NCI-H524 treated with DMSO at 0.1 percent for 48 hours (cell line): Measurements from ENCODE around the gene FFAR2.
"Not testable (repeated sequence)": the region's sequence is repeated elsewhere in the genome, so short reads cannot be mapped to it uniquely, and the experiment has no call there.

Experiments used
- DNase-seq: peaks from one replicate; lab custom pipeline; 2025; lab: John Stamatoyannopoulos, UW

The FFAR2 gene

DNA sequence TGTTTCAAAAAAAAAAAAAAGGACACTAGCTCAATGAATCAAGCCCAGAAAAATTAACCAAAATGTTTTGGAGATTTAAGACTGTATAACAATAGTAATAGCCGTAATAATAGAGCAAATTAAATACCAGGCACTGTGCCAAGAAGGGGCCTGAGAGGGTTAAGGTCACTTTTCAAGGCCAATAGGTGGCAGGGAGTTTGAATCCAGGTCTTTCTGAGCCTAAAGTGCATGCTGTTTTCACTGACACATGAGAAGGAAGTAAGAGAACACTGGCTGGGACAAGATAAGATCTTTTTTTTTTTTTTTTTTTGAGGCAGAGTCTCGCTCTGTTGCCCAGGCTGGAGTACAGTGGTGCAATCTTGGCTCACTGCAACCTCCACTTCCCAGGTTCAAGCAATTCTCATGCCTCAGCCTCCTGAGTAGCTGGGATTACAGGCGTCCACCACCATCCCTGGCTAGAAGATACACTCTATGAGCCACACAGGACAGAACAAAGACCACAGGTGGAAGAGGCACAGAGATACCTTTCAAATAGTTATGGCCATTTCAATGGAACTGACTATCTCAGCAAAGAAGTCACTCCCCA lies 7.7 kb downstream of the FFAR2 start:
- DNase-seq = no peak

DNA sequence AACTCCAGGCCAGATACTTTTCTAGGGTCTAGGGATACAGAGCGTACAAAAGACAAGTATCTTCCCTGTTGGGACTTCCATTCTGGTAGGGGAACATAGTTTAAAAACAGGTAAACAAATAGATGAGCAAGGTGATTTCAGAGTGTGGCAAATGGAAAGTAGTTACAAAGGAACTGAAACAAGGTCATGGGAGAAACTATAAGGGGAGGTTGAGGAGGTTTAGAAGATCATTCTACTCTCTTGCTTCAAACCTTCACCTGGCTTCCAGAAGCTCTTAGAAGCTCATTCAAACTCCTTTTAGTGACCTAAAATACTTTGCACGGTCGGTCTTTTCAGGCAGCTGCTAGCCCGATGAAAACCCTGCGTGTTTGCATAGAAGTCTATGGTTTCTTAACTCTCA lies 9.1 kb downstream of the FFAR2 start:
- DNase-seq = no peak

DNA sequence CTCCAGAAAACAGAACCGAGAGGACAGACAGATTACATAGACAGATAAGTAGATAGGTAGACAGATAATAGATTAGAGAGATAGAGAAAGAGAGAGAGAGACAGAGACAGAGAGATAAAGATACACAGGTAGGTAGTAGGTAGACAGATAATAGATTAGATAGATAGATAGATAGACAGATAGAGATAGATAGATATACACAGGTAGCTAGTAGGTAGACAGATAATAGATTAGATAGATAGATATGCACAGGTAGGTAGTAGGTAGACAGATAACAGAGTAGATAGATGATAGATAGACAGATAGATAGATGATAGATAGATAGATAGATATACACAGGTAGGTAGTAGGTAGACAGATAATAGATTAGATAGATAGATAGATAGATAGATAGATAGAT lies 10.1 kb downstream of the FFAR2 start:
- no peak for DNase-seq

DNA sequence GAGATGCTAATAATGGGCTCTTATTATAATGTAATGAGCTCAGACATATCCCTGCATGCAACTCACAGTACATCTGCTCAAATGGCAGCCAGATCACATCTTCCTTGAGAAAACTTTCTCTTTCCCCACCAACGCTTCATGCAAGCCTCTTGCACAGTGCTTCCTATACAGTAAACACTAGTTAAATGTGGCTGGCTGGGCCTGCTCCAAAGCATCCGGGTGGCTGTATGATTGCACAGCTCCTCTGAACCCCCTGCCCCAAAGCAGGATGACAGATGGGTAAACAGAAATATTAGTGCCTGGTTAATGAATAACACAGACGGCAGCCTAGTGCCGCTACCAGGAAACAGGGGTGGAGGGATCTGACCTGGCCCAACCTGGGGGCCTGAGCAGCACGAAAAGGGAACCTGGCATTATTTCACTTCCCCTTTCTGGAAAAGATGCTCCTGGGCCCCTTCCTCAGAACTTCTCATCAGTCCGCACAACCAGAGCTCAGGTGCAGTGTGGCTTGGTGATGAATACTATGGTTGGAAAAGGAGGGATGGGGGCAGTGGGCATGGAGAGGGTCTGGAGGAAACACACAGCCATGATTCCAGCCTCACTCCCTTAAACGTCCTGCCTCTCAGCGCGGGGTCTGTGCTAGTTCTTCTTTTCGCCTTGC lies 10.8 kb downstream of the FFAR2 start:
- no peak for DNase-seq

DNA sequence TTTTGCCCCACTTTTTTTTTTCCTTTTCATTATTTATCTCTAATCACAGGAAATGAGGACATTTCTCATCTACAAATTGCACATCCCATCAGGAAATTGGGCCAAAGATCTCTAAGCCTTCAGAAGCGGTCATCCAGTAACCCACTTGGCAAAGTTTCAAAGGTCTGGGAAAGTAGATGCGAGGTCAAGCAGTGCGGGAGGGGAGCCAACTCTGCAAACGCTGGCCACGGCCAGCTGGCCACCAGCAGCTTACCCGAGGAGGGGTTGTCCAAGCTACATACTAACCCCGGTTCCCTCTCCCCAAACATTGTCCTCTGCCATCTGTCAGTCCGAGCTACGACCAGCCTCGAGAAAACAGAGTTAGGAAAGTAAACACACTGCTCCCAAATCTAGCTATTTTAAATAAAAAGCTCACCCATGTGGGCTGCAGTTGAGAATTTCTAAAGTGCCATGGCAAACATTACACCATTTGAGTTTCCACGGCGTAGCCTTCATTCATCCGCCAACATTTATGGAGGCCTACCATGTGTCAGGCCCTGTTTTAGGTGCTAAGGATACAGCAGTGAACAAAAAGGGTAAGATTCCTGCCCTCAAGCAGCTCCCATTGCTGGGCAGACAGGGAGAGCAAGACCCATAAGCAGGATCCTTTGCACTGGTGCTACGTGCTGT lies 11.5 kb downstream of the FFAR2 start:
- DNase-seq = no peak

DNA sequence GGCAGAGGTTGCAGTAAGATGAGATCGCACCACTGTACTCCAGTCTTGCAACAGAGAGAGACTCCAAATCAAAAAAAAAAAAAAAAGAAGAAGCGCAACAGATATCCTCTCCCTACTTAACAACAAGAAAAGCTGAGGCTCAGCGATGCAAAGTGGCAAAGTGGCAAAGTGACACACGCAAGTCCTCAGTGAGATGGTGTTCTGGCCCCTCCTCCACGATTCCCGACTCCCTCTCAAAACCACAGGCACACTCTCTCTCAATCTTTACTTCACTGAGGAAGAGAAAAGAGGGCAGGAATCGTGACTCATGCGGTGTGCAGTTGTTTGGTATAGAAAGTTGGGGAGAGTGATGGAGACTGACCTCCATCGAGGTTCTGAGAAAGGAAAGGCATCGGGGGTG lies 12.6 kb downstream of the FFAR2 start:
- no peak for DNase-seq

DNA sequence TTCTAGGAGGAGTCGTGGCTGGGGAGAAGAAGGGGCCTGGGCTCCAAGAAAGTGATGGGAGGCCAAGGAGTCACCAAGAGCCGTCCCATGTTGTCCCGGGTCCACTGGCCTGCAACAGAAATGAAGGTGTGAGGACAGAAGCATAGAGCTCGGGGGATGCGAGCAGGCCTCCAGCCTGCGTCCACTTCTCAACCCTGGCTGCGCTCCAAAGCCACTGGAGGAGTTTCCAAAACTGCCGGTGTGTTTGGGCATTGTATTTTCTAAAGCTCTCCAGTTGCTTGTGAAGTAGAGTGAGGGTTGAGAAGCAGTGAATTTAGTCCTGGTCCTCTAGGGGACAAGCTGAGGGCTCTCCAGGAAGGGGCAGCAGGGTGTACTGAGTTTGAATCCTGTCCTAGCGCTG lies 13.0 kb downstream of the FFAR2 start:
- no peak for DNase-seq

DNA sequence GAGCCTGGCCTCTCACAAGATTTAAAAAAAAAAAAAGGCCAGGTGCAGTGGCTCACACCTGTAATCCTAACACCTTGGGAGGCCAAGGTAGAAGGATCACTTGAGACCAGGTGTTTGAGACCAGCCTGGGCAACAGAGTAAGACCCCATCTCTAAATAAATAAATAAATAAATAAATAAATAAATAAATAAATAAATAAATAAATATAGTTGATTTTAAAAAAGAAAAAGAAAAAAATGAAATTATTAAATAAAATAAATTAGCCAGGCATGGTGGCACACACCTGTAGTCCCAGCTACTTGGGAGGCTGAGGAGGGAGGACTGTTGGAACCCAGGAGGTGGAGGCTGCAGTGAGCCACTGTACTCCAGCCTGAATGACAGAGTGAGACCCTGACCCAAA lies 13.7 kb downstream of the FFAR2 start:
- not testable (repeated sequence) for DNase-seq

DNA sequence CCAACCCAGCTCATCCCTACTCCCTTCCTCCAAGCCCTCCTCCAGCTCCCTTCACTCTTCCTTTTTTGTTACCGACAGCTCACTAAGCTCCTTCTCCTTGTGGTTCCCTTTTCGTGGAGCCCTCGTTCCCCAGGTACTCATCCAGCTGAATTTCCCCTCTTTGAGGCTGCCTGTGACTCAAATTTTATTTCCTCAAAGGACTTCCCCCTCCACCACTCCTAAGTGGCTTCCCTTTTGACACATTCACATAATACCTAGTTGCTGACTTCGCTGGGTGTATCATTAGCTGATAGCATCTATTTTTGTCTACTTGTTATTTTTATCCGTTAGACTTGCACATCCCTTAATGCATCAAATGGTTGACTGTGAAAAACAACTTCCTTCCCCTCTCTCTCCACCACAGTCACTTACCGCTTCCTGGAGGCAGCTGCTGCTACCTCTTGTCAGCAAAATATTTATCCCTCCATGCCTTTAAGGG lies 14.5 kb downstream of the FFAR2 start:
- DNase-seq = no peak

DNA sequence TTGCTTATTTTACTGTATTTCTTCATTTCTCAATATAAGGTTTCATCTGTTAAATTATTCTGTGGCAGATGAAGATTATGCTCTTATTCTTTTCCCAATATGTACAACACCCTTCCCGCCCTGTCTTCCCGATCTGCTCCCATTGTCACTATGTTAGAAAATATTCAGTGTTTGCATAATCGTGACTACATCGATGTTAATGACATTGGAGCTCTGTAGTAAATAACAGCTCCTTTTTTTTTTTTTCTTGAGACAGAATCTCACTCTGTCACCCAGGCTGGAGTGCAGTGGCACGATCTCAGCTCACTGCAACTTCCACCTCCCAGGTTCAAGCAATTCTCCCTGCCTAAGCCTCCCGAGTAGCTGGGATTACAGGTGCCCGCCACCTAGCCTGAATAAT lies 14.9 kb downstream of the FFAR2 start:
- DNase-seq = not testable (repeated sequence)

DNA sequence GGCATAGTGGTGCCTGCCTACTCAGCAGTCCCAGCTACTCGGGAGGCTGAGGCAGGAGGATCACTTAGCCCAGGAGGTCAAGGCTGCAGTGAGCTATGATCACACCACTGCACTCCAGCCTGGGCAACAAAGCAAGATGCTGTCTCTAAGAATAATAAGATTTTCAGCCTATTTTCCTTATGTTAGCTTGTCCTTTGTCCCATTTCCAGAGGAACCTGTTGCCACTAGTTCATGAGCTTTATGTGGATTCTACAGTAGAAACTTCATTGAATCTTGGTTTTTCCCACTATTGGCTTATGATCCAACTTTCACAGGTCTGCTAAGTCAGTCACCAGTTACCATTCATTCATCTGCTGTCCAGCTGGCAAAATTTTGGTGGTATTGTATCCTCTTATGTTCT lies 18.2 kb downstream of the FFAR2 start:
- DNase-seq = no peak

DNA sequence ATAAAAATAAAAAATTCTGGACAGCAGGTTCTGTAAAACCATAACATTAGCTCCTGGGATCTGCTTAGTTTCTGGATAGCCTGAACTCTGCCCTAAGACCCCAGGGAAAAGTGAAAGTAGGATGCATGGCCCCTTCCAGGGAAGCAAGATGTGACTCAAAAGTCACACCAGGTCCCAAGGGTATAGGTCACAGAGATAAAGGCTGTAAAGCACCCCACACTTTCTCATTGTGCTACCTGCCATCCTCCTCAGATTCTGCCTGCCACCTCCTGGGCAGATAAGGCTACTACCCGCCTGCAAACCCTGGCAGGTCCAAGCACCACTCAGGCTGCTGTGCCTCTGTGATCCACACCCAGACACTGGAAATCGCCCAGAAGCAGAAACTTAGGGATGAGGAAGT lies 20.6 kb downstream of the FFAR2 start:
- DNase-seq = no peak

DNA sequence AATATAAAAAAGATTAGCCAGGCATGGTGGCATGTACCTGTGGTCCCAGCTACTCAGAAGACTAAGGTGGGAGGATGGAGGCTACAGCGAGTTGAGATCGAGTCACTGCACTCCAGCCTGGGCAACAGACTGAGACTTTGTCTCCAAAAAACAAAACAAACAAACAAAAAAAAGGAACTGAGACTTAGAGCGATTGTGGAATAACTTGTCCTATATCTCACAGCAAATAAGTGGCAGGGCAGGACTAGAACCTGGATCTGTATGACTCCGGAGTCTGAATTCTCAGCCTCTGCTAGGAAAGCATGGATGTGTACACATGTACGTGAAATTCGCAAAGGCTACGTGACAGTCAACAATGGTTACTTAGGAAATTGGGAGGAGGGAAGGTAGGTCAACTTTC lies 22.1 kb downstream of the FFAR2 start:
- DNase-seq = no peak

DNA sequence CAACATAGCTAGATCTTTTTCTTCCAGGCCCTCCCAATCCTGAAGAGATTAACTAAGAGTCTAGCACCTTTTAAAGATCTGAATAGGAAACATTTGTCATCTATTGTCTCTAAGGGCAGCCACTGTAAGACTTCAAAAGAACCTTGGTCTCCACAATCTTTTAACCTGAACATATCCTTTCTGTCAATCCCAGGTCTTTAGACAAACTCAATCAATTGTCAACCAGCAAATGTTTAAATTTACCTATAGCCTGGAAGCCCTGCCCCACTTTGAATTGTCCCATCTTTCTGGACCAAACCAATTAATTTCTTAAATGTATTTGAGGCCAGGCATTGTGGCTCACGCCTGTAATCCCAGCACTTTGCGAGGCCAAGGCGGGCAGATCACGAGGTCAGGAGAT lies 23.0 kb downstream of the FFAR2 start:
- not testable (repeated sequence) for DNase-seq

DNA sequence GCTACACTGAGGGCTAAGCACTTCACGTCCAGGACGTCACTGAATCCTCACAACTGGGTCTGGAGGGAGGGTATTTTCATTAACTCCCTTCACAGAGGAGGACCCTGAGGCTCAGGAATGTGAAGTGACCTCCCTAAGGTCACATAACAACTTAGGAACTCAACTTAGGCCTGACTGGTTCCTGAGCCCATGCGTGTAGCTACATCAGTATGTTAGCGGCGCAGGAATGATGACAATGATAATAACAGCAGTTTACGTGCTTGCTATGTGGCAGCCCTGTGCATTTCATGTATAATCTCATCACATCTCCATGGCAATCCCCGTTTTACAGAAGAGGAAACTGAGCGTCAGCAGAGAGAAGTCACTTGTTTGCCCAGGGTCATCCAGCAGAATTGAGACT lies 23.9 kb downstream of the FFAR2 start:
- no peak for DNase-seq

DNA sequence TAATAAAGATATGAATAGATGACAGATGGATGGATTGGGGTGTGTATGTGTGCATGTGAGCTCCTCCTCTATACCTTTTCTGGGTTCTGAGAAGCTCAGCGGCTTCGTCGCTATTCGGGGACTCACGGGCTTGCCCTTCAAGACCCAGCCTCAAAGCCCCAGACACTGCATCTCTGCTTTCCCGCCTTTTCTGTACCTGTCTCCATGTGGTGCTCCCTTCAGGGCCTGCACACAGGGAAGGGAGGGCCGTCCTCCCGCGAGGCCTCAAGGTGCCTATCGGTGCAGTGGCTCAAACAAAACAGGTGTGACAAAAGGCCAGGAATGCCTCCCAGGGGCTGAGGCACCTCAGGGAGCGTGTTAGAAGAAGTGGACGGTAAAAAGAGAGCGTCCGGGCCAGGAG lies 26.0 kb downstream of the FFAR2 start:
- no peak for DNase-seq

DNA sequence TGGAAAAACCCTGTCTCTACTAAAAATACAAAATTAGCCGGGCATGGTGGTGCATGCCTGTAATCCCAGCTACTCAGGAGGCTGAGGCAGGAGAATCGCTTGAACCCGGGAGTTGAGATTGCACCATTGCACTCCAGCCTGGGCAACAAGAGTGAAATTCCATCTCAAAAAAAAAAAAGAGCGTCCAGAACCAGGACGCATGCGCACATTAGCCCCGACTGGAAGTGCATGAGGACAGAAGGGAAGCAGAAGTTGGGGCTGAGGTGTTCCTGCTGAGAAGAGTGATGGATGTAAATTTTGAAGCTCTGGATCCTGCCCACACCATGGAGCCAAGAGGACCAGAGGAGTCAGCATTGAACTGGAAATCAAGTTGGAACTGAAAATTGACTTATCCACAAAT lies 26.5 kb downstream of the FFAR2 start:
- not testable (repeated sequence) for DNase-seq

DNA sequence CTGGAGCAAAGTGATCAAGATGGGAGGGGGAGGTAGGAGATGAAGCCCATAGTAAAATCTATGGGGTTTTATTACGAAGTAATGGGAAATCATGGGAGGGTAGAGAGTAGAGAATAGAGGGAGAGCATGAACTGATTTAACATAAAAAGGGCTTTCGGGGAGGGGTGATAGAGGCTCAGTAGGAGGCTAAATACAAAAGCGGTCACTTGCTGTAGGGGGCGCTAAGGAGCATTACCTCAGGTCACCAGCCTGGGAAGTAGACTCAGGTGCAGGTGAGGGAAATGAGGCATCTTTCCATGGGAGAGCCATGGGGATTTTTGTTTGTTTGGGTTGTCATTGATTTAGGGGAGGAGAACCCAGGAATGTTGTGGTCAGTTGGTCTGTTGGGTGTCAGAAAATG lies 28.1 kb downstream of the FFAR2 start:
- DNase-seq = no peak

DNA sequence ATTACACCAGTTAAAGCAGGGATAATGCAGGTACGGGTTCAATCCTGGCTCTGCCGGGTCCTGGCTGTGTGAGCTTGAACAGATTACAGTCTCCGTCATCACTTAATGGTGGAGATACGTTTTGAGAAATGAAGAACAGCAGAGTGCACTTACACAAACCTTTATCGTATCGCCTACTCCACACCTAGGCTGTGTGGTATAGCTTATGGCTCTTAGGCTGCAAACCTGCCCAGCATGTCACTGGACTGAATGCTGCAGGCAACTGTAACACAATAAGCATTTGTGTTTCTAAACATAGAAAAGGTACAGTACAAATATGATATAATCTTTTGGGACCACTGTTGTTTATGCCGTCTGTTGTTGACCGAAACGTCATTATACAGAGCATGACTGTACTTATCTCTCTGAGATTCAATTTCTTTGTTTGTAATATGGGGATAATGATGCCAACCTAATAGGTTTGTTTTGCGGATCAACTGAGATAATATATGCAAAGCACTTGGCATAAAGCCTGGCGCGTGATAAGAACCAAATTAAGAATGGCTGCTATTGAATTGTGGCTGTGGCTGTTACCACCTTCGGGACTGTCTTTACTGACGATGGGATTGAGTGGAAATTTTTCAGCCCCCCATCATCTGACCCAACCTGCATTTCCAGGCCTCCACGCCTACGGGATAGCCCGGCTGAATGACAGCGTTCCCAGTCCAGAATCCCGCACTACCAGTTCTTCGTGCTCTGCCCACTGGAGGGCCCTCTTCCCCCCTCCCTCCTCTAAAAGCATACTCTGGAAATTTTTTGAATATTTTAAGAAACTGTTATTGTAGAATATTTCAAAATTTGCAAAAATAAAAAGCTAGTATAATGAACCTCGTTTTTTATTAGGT lies 31.0 kb downstream of the FFAR2 start:
- DNase-seq = no peak

DNA sequence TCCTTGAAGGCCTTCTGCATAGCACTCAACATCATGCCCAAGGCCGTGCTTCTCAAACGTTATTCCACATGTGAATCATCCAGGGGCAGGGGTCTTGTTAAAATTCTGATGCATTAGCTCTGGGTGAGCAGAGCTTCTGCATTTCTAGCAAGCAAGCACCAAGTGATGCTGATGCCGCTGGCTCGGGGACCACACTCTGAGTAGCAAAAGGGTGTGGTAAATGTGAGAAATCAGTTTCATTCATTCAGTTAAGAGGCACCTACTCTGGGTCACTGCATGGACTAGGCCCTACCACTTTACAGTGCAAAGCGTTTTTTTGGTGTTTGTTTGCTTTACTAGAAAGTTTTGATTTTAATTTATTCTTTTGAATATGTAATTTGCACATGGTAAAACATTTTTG lies 35.0 kb downstream of the FFAR2 start:
- DNase-seq = no peak

DNA sequence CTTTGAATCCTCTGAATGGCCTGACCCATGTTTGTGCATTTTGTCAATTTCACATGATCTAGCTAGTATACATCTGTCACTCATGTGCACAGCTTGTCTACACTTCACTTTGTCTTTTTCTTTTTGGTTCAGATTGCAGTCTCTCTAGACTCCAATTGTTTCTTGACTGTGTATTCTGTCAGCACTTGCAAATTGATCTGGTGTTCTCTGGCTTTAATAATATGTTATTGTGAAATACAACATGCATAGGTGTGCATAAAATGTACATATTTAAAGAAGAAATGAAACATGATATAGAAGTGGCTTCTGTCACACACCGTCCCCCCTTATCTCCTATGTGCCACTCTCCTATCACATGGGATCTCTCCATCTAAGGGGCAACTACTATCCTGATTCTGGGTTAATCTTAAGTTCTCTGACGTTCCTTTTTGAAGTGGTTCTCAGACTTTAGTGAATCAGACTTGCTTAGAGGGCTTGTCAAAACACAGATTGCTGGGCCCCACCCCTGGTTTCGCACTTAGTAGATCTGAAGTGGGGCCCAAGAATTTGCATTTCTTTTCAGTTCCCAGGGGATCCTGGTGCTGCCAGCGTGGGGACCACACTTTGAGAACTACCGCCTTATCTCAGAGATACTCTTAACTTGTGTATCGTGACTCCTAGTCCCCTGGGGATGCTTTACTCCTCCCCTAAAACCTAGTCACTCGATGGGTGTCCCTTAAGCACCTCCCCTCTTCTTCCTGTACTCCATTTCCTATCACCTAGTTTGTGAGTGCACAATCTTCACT lies 36.4 kb downstream of the FFAR2 start:
- no peak for DNase-seq

DNA sequence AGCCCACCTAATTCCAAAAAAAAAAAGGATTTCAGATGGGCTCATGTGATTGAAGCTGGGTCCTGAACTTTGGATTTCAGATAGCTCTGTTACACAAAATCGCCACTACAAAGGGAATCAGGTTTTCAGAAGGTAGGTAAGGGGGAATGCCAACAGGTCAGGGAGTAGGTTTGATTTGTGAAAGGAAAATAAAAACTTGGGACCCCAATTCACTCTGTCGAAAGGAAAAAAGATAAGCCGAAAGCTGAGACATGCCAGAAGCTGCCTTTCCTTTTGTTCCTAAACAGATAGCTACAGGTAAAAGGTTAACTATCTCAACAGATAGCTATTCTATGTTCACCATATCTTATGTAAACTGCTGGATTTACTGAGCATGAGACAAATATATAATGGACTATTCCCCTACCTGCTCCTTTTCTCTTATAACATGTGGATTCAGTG lies 38.2 kb downstream of the FFAR2 start:
- no peak for DNase-seq
